Loucy (cell line): Measurements from ENCODE around the gene NEDD4.
"Not testable (repeated sequence)": the region's sequence is repeated elsewhere in the genome, so short reads cannot be mapped to it uniquely, and the experiment has no call there.

ENCODE experiments used
- H2AFZ ChIP-seq: fragments of 200-600 bp; sonication (generic); 2 replicates; pipeline ENCODE4 v1.6.0; 2016; ENCODE audit warnings: antibody characterized with exemption, mild to moderate bottlenecking, low read length, moderate library complexity
- H3F3A ChIP-seq: fragments of 200-600 bp; 2 replicates; pipeline ENCODE4 v1.6.0; 2016; ENCODE audit warnings: antibody characterized with exemption, low read depth, mild to moderate bottlenecking
- H3K27me3 ChIP-seq: fragments of 200-600 bp; sonication (generic); 2 replicates; pipeline ENCODE4 v1.6.1; 2014; ENCODE audit warnings: low read length, mild to moderate bottlenecking; ENCODE audit not compliant: insufficient read depth, poor library complexity, severe bottlenecking
- H3K36me3 ChIP-seq: fragments of 200-600 bp; sonication (generic); 2 replicates; pipeline ENCODE4 v1.6.1; 2016; ENCODE audit warnings: low read length; ENCODE audit not compliant: insufficient read depth
- H3K4me1 ChIP-seq: fragments of 200-600 bp; sonication (generic); 2 replicates; pipeline ENCODE4 v1.5.1; 2014; ENCODE audit warnings: low read length, mild to moderate bottlenecking; ENCODE audit not compliant: insufficient read depth, poor library complexity, severe bottlenecking
- H3K4me2 ChIP-seq: fragments of 200-600 bp; sonication (generic); 2 replicates; pipeline ENCODE4 v1.6.0; 2014; ENCODE audit warnings: antibody characterized with exemption, low read length, low read depth, mild to moderate bottlenecking; ENCODE audit not compliant: poor library complexity, severe bottlenecking
- H3K4me3 ChIP-seq: fragments of 200-600 bp; sonication (generic); 2 replicates; pipeline ENCODE4 v1.5.1; 2014; ENCODE audit warnings: low read length, mild to moderate bottlenecking, mixed read lengths; ENCODE audit not compliant: poor library complexity, severe bottlenecking
- H3K79me2 ChIP-seq: fragments of 200-600 bp; sonication (generic); 2 replicates; pipeline ENCODE4 v1.6.1; 2014; ENCODE audit warnings: low read length; ENCODE audit not compliant: insufficient read depth
- H3K9ac ChIP-seq: fragments of 200-600 bp; sonication (generic); 2 replicates; pipeline ENCODE4 v1.6.0; 2014; ENCODE audit warnings: mild to moderate bottlenecking, low read depth, low read length, moderate library complexity; ENCODE audit not compliant: poor library complexity, severe bottlenecking
- H3K9me2 ChIP-seq: fragments of 200-600 bp; sonication (generic); replicated peaks from 2 replicates; pipeline ENCODE4 v1.6.1; 2016; ENCODE audit warnings: low read depth, low read length, mixed read lengths
- H3K9me3 ChIP-seq: fragments of 200-600 bp; sonication (generic); 2 replicates; pipeline ENCODE4 v1.6.1; 2014; ENCODE audit warnings: mild to moderate bottlenecking, antibody characterized with exemption, low read length, low read depth; ENCODE audit not compliant: insufficient read depth
- H4K20me1 ChIP-seq: fragments of 200-600 bp; sonication (generic); 2 replicates; pipeline ENCODE4 v1.6.0; 2014; ENCODE audit warnings: antibody characterized with exemption, low read length, mild to moderate bottlenecking; ENCODE audit not compliant: insufficient read depth, poor library complexity, severe bottlenecking
- CTCF ChIP-seq: fragments of 200-600 bp; sonication (generic); conservative IDR thresholded peaks from 2 replicates; pipeline ENCODE4 v1.5.1; 2014; ENCODE audit warnings: mild to moderate bottlenecking, antibody characterized with exemption, low read length
- EZH2phosphoT487 ChIP-seq: fragments of 200-600 bp; IDR thresholded peaks from 2 replicates; pipeline ENCODE4 v1.6.1; 2018; ENCODE audit warnings: antibody characterized with exemption, mild to moderate bottlenecking, moderate library complexity, borderline replicate concordance

Gene NEDD4

GRCh38 chr15:56028430-56028829 is 35.0 kb upstream of the NEDD4 start:
- H3K27me3 ChIP-seq, result no peaks in the 10 kb centered on the region
- no peaks in the 10 kb centered on the region for H3K4me1 ChIP-seq
- no peak overlapping the region for H3K4me2 ChIP-seq
- H3K36me3 ChIP-seq, result no peaks in the 10 kb centered on the region
- no peaks in the 10 kb centered on the region for H3F3A ChIP-seq
- H3K9me2 ChIP-seq, result no peaks in the 10 kb centered on the region
- no peaks in the 10 kb centered on the region for H4K20me1 ChIP-seq
- no peaks in the 10 kb centered on the region; the same call in 1 of the 2 replicates for H3K9me3 ChIP-seq
- no peak overlapping the region for H3K4me3 ChIP-seq
- H3K9ac ChIP-seq, result no peak overlapping the region
- H3K79me2 ChIP-seq, result no peaks in the 10 kb centered on the region
- TF ChIP-seq EZH2phosphoT487, result no peak
- no peak for TF ChIP-seq CTCF
- H2AFZ ChIP-seq, result no peak overlapping the region

GRCh38 chr15:56023160-56023559 is 29.7 kb upstream of the NEDD4 start:
- not testable (repeated sequence) for H3F3A ChIP-seq, H4K20me1 ChIP-seq, H3K9me3 ChIP-seq, H3K4me2 ChIP-seq, H3K36me3 ChIP-seq, H3K4me3 ChIP-seq, H3K27me3 ChIP-seq, H2AFZ ChIP-seq, H3K9me2 ChIP-seq, H3K4me1 ChIP-seq, H3K79me2 ChIP-seq, H3K9ac ChIP-seq

- Histone ChIP-seq H3K9me3 (no peaks in the 10 kb centered on the region), H3K4me1 (no peaks in the 10 kb centered on the region), H3K4me2 (no peak overlapping the region), H3K9ac (no peak overlapping the region), H3K27me3 (no peaks in the 10 kb centered on the region), H3K9me2 (no peaks in the 10 kb centered on the region), H3K79me2 (no peaks in the 10 kb centered on the region), H3F3A (no peaks in the 10 kb centered on the region), H2AFZ (no peak overlapping the region), H4K20me1 (no peaks in the 10 kb centered on the region), H3K36me3 (no peaks in the 10 kb centered on the region), H3K4me3 (no peak overlapping the region)
- TF ChIP-seq EZH2phosphoT487 (no peak), CTCF (no peak)
Observed at GRCh38 chr15:56019819-56020486, 26.5 kb upstream of the NEDD4 start.
